GM19035 (cell line): ENCODE data around the gene SVBP.

ENCODE experiments used
- ATAC-seq: cut with Tn5 transposase; IDR thresholded peaks from one replicate; pipeline ENCODE4 v1.9.1; 2021; ENCODE audit not compliant: unreplicated experiment

SVBP gene

DNA sequence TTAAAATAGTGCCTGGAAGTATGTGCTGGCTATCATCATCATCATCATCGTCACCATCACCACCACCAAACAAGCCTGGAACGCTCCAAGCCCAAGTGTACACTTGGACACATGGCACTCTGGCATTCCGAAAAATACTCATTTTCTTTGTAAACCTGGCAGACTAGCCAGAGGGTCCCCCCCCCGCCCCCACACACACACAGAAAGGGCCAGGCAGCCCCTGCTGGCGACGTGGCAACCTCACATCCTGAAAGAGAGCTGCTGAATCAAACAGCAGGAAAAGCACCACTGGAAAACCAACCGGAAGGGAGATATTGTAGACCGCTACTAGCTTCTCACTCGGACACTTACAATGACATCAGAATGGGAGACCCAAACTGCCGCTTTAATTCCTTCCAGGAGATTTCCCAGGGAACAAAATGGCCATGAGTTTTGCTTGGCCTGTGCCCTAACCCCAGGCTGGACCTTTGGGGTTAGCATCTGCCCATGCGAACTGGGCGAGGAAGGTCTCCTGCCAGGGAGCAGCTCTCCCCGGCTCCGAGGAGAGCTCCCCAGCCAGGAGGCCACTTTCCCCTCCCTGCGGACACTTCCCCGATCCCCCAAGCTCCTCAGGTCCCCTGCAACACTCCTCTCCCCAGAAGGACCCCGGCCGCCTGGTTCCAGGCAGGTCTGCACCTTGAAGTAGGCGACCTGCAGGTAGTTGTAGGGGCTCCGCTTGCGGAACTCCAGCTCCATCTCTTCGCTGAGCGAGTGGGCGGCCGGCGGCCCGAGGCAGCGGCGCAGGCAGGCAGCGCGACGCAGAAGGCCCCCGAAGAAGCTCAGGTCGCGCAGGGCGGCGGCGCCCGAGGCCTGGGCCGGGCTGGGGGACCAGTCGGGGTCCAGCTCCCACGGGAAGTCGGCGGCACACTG lies 51.1 kb downstream of the SVBP start:
- peak; percentile 37 for ATAC-seq

DNA sequence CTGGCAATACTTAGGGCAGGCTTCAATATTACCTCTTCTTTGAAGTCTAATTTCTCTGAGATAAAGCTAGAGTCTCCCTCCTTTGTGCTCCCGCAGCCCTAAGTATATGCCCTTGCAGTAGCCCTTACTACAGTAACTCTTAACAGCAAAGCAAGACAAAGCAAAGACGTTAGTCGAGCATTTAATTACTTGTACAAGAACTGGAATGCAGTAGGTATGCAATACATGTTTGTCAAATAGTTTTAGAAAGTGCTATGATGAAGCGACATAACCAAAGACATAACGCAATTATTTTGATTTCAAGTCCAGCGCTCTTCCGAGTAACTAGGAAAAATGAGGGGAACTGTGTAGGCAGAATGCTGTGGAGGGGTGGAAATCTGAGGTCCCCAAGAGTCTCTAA lies 51.9 kb downstream of the SVBP start:
- ATAC-seq = no peak

DNA sequence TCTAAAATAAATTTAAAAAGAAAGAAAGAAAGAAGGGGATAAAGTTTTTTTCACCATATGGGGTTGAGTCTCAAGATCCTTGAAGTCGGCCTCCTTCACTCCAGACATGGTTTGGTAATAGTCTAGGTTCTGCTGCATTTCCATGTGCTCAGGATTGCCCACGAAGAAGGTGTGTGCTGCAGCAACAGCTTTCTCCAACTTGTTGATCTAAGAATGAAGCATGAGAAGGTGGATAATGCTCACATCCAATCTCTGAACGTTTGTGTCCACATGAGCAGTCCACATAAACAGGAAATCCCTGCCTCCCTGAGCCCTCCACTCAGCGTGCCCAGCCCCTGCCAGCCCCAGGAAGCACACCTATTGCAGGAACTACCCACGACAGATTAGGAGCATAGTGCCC lies 54.9 kb downstream of the SVBP start:
- ATAC-seq = no peak

DNA sequence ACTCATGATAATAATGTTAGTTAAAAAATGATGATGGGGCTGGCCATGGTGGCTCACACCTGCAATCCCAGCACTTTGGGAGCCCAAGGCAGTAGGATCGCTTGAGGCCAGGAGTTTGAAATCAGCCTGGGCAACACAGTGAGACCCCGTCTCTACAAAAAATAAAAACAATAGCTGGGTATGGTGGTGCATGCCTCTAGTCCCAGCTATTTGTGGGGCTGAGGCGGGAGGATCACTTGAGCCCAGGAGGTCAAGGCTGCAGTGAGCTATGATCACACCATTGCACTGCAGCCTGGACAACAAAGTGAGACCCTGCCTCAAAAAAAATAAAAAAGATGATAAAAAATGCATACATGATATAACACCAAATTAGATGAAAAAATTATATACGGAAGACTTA lies 55.6 kb downstream of the SVBP start:
- no peak for ATAC-seq

DNA sequence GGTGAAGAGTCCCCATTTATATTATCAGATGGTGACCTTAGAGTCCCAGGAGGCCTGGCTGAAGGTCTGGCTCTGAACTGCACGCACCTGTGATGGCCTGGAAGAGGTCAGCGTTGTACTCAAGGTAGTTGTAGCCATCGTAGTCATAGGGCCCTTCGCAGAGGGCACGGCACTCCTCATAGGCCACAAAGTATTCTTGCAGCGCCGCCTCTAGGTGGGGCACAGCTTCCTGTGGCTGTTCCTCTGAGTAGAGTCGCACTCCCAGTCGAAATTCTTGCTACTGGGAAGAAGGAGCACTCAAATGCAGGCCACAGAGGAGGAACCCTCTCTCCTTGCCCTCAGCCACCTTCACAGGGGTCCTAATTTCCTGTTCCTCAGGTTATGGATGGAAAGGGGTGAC lies 58.1 kb downstream of the SVBP start:
- no peak for ATAC-seq

DNA sequence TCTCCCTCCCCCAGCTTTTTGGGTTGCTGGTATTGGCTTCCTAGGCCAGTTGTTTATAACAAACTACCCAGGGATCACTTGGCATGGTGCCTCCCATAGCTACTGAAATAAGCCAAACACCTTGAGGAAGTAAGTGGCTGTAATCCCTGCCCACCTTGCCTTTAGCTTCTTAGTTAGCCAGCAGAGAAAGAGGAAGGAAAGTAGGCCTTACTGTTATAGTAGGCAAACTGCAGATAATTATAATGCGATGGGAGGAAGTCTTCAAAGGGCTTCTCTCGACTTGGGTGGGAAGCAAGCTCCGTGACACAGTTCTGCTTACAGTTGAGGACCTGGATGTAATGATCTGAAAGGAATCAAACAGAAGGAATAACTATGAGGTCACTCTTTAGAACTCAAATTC lies 58.6 kb downstream of the SVBP start:
- no peak for ATAC-seq

DNA sequence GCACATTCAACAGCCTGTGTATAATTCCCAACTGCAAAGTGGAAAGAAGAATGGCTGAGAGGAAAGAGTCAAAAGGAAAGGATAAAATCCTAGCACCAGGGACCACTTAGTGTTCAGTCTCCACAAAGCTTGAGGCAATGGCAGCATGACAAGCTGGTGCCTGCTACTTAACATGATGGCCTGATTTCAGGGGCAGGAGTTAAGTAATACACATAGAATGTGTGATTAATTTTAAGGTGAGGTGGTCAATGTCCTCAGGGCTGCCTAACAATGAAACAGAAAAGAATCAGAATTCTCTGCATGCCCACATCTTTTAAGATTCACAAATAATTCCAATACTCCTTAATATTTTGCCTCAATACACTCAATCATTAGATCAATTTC lies 59.3 kb downstream of the SVBP start:
- no peak for ATAC-seq
